Lung (tissue), 13 donors: ENCODE measurements around the gene OR51B5. TPM values are rescaled to one million over a fixed set of nuclear protein-coding genes. Genes with fewer than 3 reads are reported as not detected.
A peak's percentile ranks its signal among the peaks of the same experiment; 100 is the strongest.
"Not testable (repeated sequence)": the region's sequence is repeated elsewhere in the genome, so short reads cannot be mapped to it uniquely, and the experiment has no call there.

ENCODE experiments used
- ATAC-seq: fragments of 200-7000 bp; cut with Tn5 transposase; one replicate; pipeline ENCODE4 v1.9.1; 2020; ENCODE audit warnings: moderate number of reproducible peaks; ENCODE audit not compliant: insufficient read depth, low FRiP score
- DNase-seq, 3 donors: peaks; one replicate each; pipeline ENCODE4 v3.0.0-alpha.2; 2013 to 2017
- H3K27ac ChIP-seq, 2 donors: one replicate each; pipeline ENCODE4 v1.5.1; 2013; ENCODE audit warnings: mild to moderate bottlenecking in 2 of 2, moderate library complexity in 2 of 2, control low read depth in 1 of 2, inconsistent platforms in 1 of 2, low read depth in 1 of 2, low read length in 1 of 2
- H3K27me3 ChIP-seq, 3 donors: one replicate each; pipeline ENCODE4 v1.5.1; 2013; ENCODE audit warnings: low read length in 2 of 3; ENCODE audit not compliant: control insufficient read depth in 3 of 3, insufficient read depth in 3 of 3
- H3K36me3 ChIP-seq, 4 donors: one replicate each; pipeline ENCODE4 v1.5.1; 2013; ENCODE audit warnings: low read length in 4 of 4, mild to moderate bottlenecking in 1 of 4, moderate library complexity in 1 of 4; ENCODE audit not compliant: control insufficient read depth in 4 of 4, insufficient read depth in 4 of 4
- H3K4me1 ChIP-seq, 5 donors: one replicate each; pipeline ENCODE4 v1.5.1; 2013; ENCODE audit warnings: low read length in 5 of 5, mild to moderate bottlenecking in 2 of 5, moderate library complexity in 1 of 5; ENCODE audit not compliant: control insufficient read depth in 5 of 5, insufficient read depth in 5 of 5
- H3K4me3 ChIP-seq: one replicate; pipeline ENCODE4 v1.5.1; 2013; ENCODE audit warnings: mild to moderate bottlenecking, control low read depth, moderate library complexity
- H3K9ac ChIP-seq, 2 donors: one replicate each; pipeline ENCODE4 v1.5.1; 2013; ENCODE audit warnings: low read length in 2 of 2, control low read depth in 1 of 2; ENCODE audit not compliant: insufficient read depth in 1 of 2
- H3K9me3 ChIP-seq, 4 donors: one replicate each; pipeline ENCODE4 v1.5.1; 2013; ENCODE audit warnings: low read length in 3 of 4, mild to moderate bottlenecking in 1 of 4, moderate library complexity in 1 of 4; ENCODE audit not compliant: control insufficient read depth in 4 of 4, insufficient read depth in 3 of 4
- CTCF ChIP-seq: IDR thresholded peaks from 2 replicates; pipeline ENCODE4 v1.5.1; 2012; ENCODE audit warnings: mild to moderate bottlenecking; ENCODE audit errors: control extremely low read depth, extremely low read depth
- WGBS, 2 donors: extraction: QIAGEN DNeasy Blood & Tissue Kit; methylation state at CpG; one replicate each; pipeline ENCODE4 v1.1.7; 2013; 5-methylcytosine and 5-hydroxymethylcytosine counted together
- polyA plus RNA-seq, 2 donors: library from polyadenylated mRNA; stranded (reverse); fragments of 200-250 nt; gene quantifications; one replicate each; pipeline ENCODE4 v1.2.1, GENCODE V29; 2013
- small RNA-seq: library from RNA; depleted of rRNA; stranded (forward); fragments of <200 nt; gene quantifications from one replicate; pipeline ENCODE3, GENCODE V24; 2014; ENCODE audit warnings: low replicate concordance
- total RNA-seq, 2 donors: library from RNA; depleted of rRNA in 1 of 2; stranded (reverse); fragments of >200 nt in 1 of 2; gene quantifications; one replicate each; pipeline ENCODE4 v1.2.1, GENCODE V29; 2014 to 2021
- donor health status: control.
- donor health status: control.
- donor health status: Bipolar disorder and iron deficiency.
- donor health status: healthy.
- donor health status: DM: yes; HTN: yes; CAD: no.

Gene OR51B5
- total and polyA plus RNA-seq, 4 donors, result 0.03 to 4.2 (median 0.31) TPM

- no peak for TF ChIP-seq CTCF
These were observed 45.5 kb downstream of the OR51B5 start for GRCh38 chr11:5297721-5298323.

GRCh38 chr11:5294342-5294995 lies 48.9 kb downstream of the OR51B5 start:
- not testable (repeated sequence) for H3K27me3 ChIP-seq, H3K4me3 ChIP-seq, H3K9me3 ChIP-seq, ATAC-seq, H3K36me3 ChIP-seq, DNase-seq, H3K4me1 ChIP-seq, H3K9ac ChIP-seq, H3K27ac ChIP-seq
- WGBS, 2 donors, result 92 to 98% methylated on average over 39 to 41 of the region's 41 CpGs

More at GRCh38 chr11:5297721-5298323, 45.5 kb downstream of the OR51B5 start:
- DNase-seq, result peak in 2 of 3 donors; percentile 27 to 34
- Histone ChIP-seq H3K36me3 (peaks cover 0 to 1% (median 0%) of the 10 kb centered on the region in 4 donors), H3K27ac (no peak overlapping the region), H3K4me1 (peaks cover 0 to 6% (median 0%) of the 10 kb centered on the region in 5 donors), H3K9ac (no peak overlapping the region), H3K9me3 (peaks cover 0 to 2% (median 0%) of the 10 kb centered on the region in 4 donors), H3K27me3 (no peaks in the 10 kb centered on the region), H3K4me3 (no peak overlapping the region)
- no peak for ATAC-seq
- 63 to 85% methylated on average over 4 of the region's 4 CpGs for WGBS, 2 donors

- H3K4me3 ChIP-seq, result no peak overlapping the region
- no peak for ATAC-seq
- peaks cover 0 to 2% (median 0%) of the 10 kb centered on the region in 4 donors for H3K9me3 ChIP-seq
- H3K4me1 ChIP-seq, result peaks cover 0 to 6% (median 0%) of the 10 kb centered on the region in 5 donors
- no peak for DNase-seq
- no peak for TF ChIP-seq CTCF
- H3K36me3 ChIP-seq, result no peaks in the 10 kb centered on the region
- no peak overlapping the region for H3K27ac ChIP-seq
- H3K9ac ChIP-seq, result no peak overlapping the region
- H3K27me3 ChIP-seq, result no peaks in the 10 kb centered on the region
- WGBS, 2 donors, result 92 to 93% methylated on average over 8 of the region's 8 CpGs
These were observed 50.3 kb downstream of the OR51B5 start for GRCh38 chr11:5293028-5293427.

Small RNA genes lying within 50 kb of the gene (small RNA-seq; reads per million reads assigned to genes)
- not detected for gene AC104389.3

Other genes starting within 250 kb of the OR51B5 start
- gene OR52A5, start 205.2 kb downstream of the OR51B5 start, total RNA-seq, result not detected
- not detected for gene OR52A5, start 205.2 kb downstream of the OR51B5 start, polyA plus RNA-seq
- gene OR52A1, start 188.8 kb downstream of the OR51B5 start, total RNA-seq, result not detected
- not detected for gene OR52A1, start 188.8 kb downstream of the OR51B5 start, polyA plus RNA-seq
- not detected for gene OR51V1, start 142.8 kb downstream of the OR51B5 start, total RNA-seq
- gene OR51V1, start 142.8 kb downstream of the OR51B5 start, polyA plus RNA-seq, result not detected
- 1,000 to 10,000 TPM in 1 of 2 donors, 100 to 1,000 TPM in 1; 848 to 1,072 TPM for gene HBB, start 116.5 kb downstream of the OR51B5 start, total RNA-seq
- gene HBB, start 116.5 kb downstream of the OR51B5 start, polyA plus RNA-seq, result 100 to 1,000 TPM in 1 of 2 donors, 10 to 100 TPM in 1; 39.4 to 454 TPM
- gene HBD, start 109.0 kb downstream of the OR51B5 start, total RNA-seq, result 1 to 10 TPM in 1 of 2 donors, not detected in 1; 1.1 TPM
- gene HBD, start 109.0 kb downstream of the OR51B5 start, polyA plus RNA-seq, result under 1 TPM; 0.24 to 0.66 TPM
- gene HBG1, start 93.7 kb downstream of the OR51B5 start, total RNA-seq, result 10 to 100 TPM in 1 of 2 donors, 1 to 10 TPM in 1; 1.6 to 60.9 TPM
- under 1 TPM in 1 of 2 donors, not detected in 1; 0.56 TPM for gene HBG1, start 93.7 kb downstream of the OR51B5 start, polyA plus RNA-seq
- over 10,000 TPM in 1 of 2 donors, 1 to 10 TPM in 1; 8.2 to 13,246 TPM for gene HBG2, start 88.7 kb downstream of the OR51B5 start, total RNA-seq
- under 1 TPM; 0.31 to 1.00 TPM for gene HBG2, start 88.7 kb downstream of the OR51B5 start, polyA plus RNA-seq
- gene HBE1, start 73.6 kb downstream of the OR51B5 start, total RNA-seq, result 10 to 100 TPM in 1 of 2 donors, 1 to 10 TPM in 1; 2.1 to 14.6 TPM
- not detected for gene HBE1, start 73.6 kb downstream of the OR51B5 start, polyA plus RNA-seq
- gene OR51B4, start 41.6 kb downstream of the OR51B5 start, total RNA-seq, result 1 to 10 TPM in 1 of 2 donors, not detected in 1; 1.9 TPM
- not detected for gene OR51B4, start 41.6 kb downstream of the OR51B5 start, polyA plus RNA-seq
- gene OR51B2, start 19.2 kb downstream of the OR51B5 start, total RNA-seq, result 1 to 10 TPM in 1 of 2 donors, not detected in 1; 1.9 TPM
- not detected for gene OR51B2, start 19.2 kb downstream of the OR51B5 start, polyA plus RNA-seq
- not detected for gene OR51B6, start 8.0 kb upstream of the OR51B5 start, total RNA-seq
- not detected for gene OR51B6, start 8.0 kb upstream of the OR51B5 start, polyA plus RNA-seq
- gene OR51M1, start 40.3 kb upstream of the OR51B5 start, total RNA-seq, result not detected
- gene OR51M1, start 40.3 kb upstream of the OR51B5 start, polyA plus RNA-seq, result not detected
- gene OR51Q1, start 78.6 kb upstream of the OR51B5 start, total RNA-seq, result not detected
- not detected for gene OR51Q1, start 78.6 kb upstream of the OR51B5 start, polyA plus RNA-seq
- gene OR51I1, start 98.0 kb upstream of the OR51B5 start, total RNA-seq, result 1 to 10 TPM in 1 of 2 donors, not detected in 1; 3.2 TPM
- not detected for gene OR51I1, start 98.0 kb upstream of the OR51B5 start, polyA plus RNA-seq
- gene OR51I2, start 105.8 kb upstream of the OR51B5 start, total RNA-seq, result not detected
- not detected for gene OR51I2, start 105.8 kb upstream of the OR51B5 start, polyA plus RNA-seq
- not detected for gene OR52D1, start 145.2 kb upstream of the OR51B5 start, total RNA-seq
- not detected for gene OR52D1, start 145.2 kb upstream of the OR51B5 start, polyA plus RNA-seq
- 1 to 10 TPM in 1 of 2 donors, under 1 TPM in 1; 0.28 to 1.4 TPM for gene UBQLN3, start 166.4 kb upstream of the OR51B5 start, total RNA-seq
- gene UBQLN3, start 166.4 kb upstream of the OR51B5 start, polyA plus RNA-seq, result under 1 TPM in 1 of 2 donors, not detected in 1; 0.06 TPM
- under 1 TPM; 0.74 to 0.85 TPM for gene UBQLNL, start 173.2 kb upstream of the OR51B5 start, total RNA-seq
- gene UBQLNL, start 173.2 kb upstream of the OR51B5 start, polyA plus RNA-seq, result under 1 TPM; 0.16 to 0.39 TPM
- 1 to 10 TPM in 1 of 2 donors, under 1 TPM in 1; 0.40 to 2.8 TPM for gene OR52H1, start 205.0 kb upstream of the OR51B5 start, total RNA-seq
- gene OR52H1, start 205.0 kb upstream of the OR51B5 start, polyA plus RNA-seq, result under 1 TPM in 1 of 2 donors, not detected in 1; 0.03 TPM
- not detected for gene OR52B6, start 237.4 kb upstream of the OR51B5 start, total RNA-seq
- gene OR52B6, start 237.4 kb upstream of the OR51B5 start, polyA plus RNA-seq, result not detected